HepG2 (cell line): ENCODE data around the gene SHLD3. TPM values are rescaled to one million over a fixed set of nuclear protein-coding genes. Genes with fewer than 3 reads are reported as not detected.
A peak's percentile ranks its signal among the peaks of the same experiment; 100 is the strongest.

ENCODE experiments used
- ASH2L ChIP-seq: fragments of 300-600, 200-600 bp; sonication (generic); IDR thresholded peaks from 2 replicates; pipeline ENCODE4 v1.7.0; 2017; ENCODE audit warnings: low read depth, mild to moderate bottlenecking, moderate library complexity, mixed read lengths, low read length; ENCODE audit not compliant: insufficient read length
- BRD4 ChIP-seq: sonication (generic); formaldehyde crosslinking; IDR thresholded peaks from 2 replicates; pipeline ENCODE4 v1.4.0; 2020; ENCODE audit warnings: missing genetic modification reagents
- PTBP1 ChIP-seq: fragments of 200-400 bp; formaldehyde crosslinking; IDR thresholded peaks from 2 replicates; pipeline ENCODE4 v1.6.1; 2018; ENCODE audit warnings: low read length, low read depth; ENCODE audit not compliant: poor library complexity, severe bottlenecking
- ZKSCAN8 ChIP-seq: IDR thresholded peaks from 2 replicates; pipeline ENCODE4 v1.6.1; 2016; ENCODE audit warnings: borderline replicate concordance, missing genetic modification reagents, missing compliant biosample characterization
- ZNF180 ChIP-seq: sonication (generic); formaldehyde crosslinking; IDR thresholded peaks from 2 replicates; pipeline ENCODE4 v1.4.0; 2020; ENCODE audit warnings: low read depth, missing genetic modification reagents, borderline replicate concordance
- polyA plus RNA-seq, 8 experiments: library from polyadenylated mRNA; depleted of rRNA in 3 of 8; stranded (reverse) in 7 of 8; unstranded in 1 of 8; fragments of >200 nt; fragmentation: Illumina TruSeq in 4 of 8; extraction: Trizol in 4 of 8; gene quantifications; 2 replicates each; pipeline versions ENCODE4 v1.2.1 to v1.2.3, GENCODE V29; 2011 to 2016; ENCODE audit warnings: low read depth in 4 of 8, missing spikeins in 1 of 8, mixed read lengths in 1 of 8; ENCODE audit not compliant: insufficient read depth in 1 of 8
- total RNA-seq, 5 experiments: library from RNA; depleted of rRNA; stranded (reverse); fragments of >200 nt; fragmentation: Illumina TruSeq; extraction: Trizol; gene quantifications; 2 replicates each; pipeline ENCODE4 v1.2.3, GENCODE V29; 2016; ENCODE audit warnings: low read depth in 1 of 5
- TF ChIP-seq, protein P1 (sequence below): sonication (generic); formaldehyde crosslinking; IDR thresholded peaks from 2 replicates; pipeline ENCODE4 v1.4.0; 2020; ENCODE audit warnings: missing genetic modification reagents
- TF ChIP-seq, protein P2 (sequence below): sonication (generic); formaldehyde crosslinking; IDR thresholded peaks from 2 replicates; pipeline ENCODE4 v1.4.0; 2020; ENCODE audit warnings: missing genetic modification reagents
- TF ChIP-seq, protein P3 (sequence below): sonication (generic); formaldehyde crosslinking; IDR thresholded peaks from 2 replicates; pipeline ENCODE4 v1.9.0; 2021; ENCODE audit warnings: missing genetic modification reagents, borderline replicate concordance
- TF ChIP-seq, protein P4 (sequence below), 2 experiments: IDR thresholded peaks; 2 replicates each; pipeline ENCODE4 v1.6.1; 2011 to 2012; ENCODE audit warnings: low read length in 2 of 2, borderline replicate concordance in 1 of 2, low read depth in 1 of 2, mild to moderate bottlenecking in 1 of 2, moderate library complexity in 1 of 2

Gene SHLD3
- total and polyA plus RNA-seq, 2 of the 13 experiments (the other 11 are each of a cell fraction or from before 2014, with no cell fraction given) = 3.6 to 6.8 TPM

DNA sequence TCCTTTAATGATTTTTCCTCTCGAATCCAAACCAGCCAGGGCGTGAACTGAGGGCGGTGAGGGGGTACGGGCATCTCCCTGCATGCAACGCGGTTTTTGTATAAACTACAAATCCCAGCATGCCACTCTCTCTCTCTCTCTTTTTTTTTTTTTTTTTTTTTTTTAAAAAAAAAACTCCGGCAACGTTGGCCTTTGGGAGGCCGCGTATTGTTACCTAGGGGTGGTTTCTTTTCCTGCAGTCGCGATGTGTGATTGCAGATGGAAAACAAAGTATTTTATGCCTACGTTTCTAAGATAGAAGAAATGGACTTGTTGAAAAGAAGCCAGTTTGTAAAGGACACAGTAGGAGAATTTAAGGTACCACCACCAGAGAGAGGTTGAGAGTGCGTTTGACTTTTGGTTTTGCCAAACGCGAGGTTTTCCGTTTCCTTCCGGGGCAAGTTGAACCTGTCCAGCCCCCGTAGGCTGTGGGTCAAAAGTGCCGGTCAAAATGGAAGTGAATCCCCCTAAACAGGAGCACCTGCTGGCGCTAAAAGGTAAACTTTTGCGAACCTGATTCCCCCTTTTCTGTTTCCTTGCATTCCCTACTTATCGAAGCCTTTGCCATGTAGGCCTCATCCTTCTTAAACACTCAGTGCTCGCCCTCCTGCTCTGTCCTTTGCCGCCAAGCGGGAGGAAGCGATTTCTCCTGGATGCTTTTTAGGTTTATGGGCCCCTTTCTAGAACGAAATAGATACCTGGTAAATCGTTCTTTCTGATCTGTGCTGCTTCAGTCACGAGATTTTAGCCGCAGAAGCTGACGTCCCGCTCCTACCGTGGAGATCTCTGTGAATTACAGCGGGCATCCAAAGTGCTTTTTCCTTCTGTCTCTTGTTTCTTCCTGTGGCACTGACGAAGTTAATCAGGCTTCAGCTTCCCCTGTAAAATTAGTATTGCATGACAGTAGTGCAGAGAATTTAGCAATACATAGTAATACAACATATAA lies at the start of gene SHLD3, which contains the start of gene TRAPPC13 (continued):
- TF ChIP-seq, protein P1, sequence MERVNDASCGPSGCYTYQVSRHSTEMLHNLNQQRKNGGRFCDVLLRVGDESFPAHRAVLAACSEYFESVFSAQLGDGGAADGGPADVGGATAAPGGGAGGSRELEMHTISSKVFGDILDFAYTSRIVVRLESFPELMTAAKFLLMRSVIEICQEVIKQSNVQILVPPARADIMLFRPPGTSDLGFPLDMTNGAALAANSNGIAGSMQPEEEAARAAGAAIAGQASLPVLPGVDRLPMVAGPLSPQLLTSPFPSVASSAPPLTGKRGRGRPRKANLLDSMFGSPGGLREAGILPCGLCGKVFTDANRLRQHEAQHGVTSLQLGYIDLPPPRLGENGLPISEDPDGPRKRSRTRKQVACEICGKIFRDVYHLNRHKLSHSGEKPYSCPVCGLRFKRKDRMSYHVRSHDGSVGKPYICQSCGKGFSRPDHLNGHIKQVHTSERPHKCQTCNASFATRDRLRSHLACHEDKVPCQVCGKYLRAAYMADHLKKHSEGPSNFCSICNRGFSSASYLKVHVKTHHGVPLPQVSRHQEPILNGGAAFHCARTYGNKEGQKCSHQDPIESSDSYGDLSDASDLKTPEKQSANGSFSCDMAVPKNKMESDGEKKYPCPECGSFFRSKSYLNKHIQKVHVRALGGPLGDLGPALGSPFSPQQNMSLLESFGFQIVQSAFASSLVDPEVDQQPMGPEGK (CRISPR knock-in tag) = peak; percentile 39; the same call in 1 of the 2 replicates
- TF ChIP-seq BRD4 (peak; percentile 69; the same call in 1 of the 2 replicates), ASH2L (peak; percentile 94), ZKSCAN8 (CRISPR knock-in tag) (0 out of 2 replicates have a peak, but pooled peaks have one; percentile 32), PTBP1 (peak; percentile 75), ZNF180 (CRISPR knock-in tag) (no peak)
- TF ChIP-seq, protein P2, sequence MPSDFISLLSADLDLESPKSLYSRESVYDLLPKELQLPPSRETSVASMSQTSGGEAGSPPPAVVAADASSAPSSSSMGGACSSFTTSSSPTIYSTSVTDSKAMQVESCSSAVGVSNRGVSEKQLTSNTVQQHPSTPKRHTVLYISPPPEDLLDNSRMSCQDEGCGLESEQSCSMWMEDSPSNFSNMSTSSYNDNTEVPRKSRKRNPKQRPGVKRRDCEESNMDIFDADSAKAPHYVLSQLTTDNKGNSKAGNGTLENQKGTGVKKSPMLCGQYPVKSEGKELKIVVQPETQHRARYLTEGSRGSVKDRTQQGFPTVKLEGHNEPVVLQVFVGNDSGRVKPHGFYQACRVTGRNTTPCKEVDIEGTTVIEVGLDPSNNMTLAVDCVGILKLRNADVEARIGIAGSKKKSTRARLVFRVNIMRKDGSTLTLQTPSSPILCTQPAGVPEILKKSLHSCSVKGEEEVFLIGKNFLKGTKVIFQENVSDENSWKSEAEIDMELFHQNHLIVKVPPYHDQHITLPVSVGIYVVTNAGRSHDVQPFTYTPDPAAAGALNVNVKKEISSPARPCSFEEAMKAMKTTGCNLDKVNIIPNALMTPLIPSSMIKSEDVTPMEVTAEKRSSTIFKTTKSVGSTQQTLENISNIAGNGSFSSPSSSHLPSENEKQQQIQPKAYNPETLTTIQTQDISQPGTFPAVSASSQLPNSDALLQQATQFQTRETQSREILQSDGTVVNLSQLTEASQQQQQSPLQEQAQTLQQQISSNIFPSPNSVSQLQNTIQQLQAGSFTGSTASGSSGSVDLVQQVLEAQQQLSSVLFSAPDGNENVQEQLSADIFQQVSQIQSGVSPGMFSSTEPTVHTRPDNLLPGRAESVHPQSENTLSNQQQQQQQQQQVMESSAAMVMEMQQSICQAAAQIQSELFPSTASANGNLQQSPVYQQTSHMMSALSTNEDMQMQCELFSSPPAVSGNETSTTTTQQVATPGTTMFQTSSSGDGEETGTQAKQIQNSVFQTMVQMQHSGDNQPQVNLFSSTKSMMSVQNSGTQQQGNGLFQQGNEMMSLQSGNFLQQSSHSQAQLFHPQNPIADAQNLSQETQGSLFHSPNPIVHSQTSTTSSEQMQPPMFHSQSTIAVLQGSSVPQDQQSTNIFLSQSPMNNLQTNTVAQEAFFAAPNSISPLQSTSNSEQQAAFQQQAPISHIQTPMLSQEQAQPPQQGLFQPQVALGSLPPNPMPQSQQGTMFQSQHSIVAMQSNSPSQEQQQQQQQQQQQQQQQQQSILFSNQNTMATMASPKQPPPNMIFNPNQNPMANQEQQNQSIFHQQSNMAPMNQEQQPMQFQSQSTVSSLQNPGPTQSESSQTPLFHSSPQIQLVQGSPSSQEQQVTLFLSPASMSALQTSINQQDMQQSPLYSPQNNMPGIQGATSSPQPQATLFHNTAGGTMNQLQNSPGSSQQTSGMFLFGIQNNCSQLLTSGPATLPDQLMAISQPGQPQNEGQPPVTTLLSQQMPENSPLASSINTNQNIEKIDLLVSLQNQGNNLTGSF (CRISPR knock-in tag) = no peak
- TF ChIP-seq, protein P3, sequence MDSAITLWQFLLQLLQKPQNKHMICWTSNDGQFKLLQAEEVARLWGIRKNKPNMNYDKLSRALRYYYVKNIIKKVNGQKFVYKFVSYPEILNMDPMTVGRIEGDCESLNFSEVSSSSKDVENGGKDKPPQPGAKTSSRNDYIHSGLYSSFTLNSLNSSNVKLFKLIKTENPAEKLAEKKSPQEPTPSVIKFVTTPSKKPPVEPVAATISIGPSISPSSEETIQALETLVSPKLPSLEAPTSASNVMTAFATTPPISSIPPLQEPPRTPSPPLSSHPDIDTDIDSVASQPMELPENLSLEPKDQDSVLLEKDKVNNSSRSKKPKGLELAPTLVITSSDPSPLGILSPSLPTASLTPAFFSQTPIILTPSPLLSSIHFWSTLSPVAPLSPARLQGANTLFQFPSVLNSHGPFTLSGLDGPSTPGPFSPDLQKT (CRISPR knock-in tag) = no peak
- TF ChIP-seq, protein P4, sequence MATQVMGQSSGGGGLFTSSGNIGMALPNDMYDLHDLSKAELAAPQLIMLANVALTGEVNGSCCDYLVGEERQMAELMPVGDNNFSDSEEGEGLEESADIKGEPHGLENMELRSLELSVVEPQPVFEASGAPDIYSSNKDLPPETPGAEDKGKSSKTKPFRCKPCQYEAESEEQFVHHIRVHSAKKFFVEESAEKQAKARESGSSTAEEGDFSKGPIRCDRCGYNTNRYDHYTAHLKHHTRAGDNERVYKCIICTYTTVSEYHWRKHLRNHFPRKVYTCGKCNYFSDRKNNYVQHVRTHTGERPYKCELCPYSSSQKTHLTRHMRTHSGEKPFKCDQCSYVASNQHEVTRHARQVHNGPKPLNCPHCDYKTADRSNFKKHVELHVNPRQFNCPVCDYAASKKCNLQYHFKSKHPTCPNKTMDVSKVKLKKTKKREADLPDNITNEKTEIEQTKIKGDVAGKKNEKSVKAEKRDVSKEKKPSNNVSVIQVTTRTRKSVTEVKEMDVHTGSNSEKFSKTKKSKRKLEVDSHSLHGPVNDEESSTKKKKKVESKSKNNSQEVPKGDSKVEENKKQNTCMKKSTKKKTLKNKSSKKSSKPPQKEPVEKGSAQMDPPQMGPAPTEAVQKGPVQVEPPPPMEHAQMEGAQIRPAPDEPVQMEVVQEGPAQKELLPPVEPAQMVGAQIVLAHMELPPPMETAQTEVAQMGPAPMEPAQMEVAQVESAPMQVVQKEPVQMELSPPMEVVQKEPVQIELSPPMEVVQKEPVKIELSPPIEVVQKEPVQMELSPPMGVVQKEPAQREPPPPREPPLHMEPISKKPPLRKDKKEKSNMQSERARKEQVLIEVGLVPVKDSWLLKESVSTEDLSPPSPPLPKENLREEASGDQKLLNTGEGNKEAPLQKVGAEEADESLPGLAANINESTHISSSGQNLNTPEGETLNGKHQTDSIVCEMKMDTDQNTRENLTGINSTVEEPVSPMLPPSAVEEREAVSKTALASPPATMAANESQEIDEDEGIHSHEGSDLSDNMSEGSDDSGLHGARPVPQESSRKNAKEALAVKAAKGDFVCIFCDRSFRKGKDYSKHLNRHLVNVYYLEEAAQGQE (IDR thresholded peaks at IDR 0.05; ENCODE audit: borderline replicate concordance in 1 of 2, low read depth in 1 of 2, low read length in 2 of 2) = 0 out of 4 replicates have a peak, but pooled peaks of 1 of the 2 experiments have one; percentile 22
